NT2/D1 (cell line): Measurements from ENCODE around the gene ATP11C.

Experiments
- DNase-seq: peaks from one replicate; pipeline ENCODE4 v3.0.0-alpha.2; 2011; ENCODE audit warnings: low read depth, low spot score
- H3K27me3 ChIP-seq: 2 replicates; pipeline ENCODE4 v1.6.0; 2011; ENCODE audit warnings: mild to moderate bottlenecking; ENCODE audit not compliant: insufficient read length, insufficient read depth
- H3K36me3 ChIP-seq: 2 replicates; pipeline ENCODE4 v1.6.1; 2011; ENCODE audit warnings: mild to moderate bottlenecking, low read length, mixed read lengths; ENCODE audit not compliant: insufficient read depth, insufficient read length
- H3K4me1 ChIP-seq: 2 replicates; pipeline ENCODE4 v1.5.1; 2011; ENCODE audit not compliant: insufficient read depth, insufficient read length
- H3K4me3 ChIP-seq: 2 replicates; pipeline ENCODE4 v1.5.1; 2011; ENCODE audit warnings: low read depth; ENCODE audit not compliant: insufficient read length
- H3K9ac ChIP-seq: 2 replicates; pipeline ENCODE4 v1.6.0; 2011; ENCODE audit warnings: low read depth; ENCODE audit not compliant: insufficient read length
- H3K9me3 ChIP-seq: 2 replicates; pipeline ENCODE4 v1.5.1; 2011; ENCODE audit warnings: mild to moderate bottlenecking, low read length; ENCODE audit not compliant: insufficient read depth
- SUZ12 ChIP-seq: IDR thresholded peaks from 2 replicates; pipeline ENCODE4 v1.6.1; 2011; ENCODE audit not compliant: insufficient read length, insufficient read depth; ENCODE audit errors: extremely low read depth
- YY1 ChIP-seq: IDR thresholded peaks from 2 replicates; pipeline ENCODE4 v1.6.1; 2011; ENCODE audit not compliant: insufficient read length, insufficient read depth
- ZNF274 ChIP-seq: IDR thresholded peaks from 2 replicates; pipeline ENCODE4 v1.6.1; 2011; ENCODE audit warnings: mild to moderate bottlenecking, low read depth, low read length

Gene ATP11C

DNA sequence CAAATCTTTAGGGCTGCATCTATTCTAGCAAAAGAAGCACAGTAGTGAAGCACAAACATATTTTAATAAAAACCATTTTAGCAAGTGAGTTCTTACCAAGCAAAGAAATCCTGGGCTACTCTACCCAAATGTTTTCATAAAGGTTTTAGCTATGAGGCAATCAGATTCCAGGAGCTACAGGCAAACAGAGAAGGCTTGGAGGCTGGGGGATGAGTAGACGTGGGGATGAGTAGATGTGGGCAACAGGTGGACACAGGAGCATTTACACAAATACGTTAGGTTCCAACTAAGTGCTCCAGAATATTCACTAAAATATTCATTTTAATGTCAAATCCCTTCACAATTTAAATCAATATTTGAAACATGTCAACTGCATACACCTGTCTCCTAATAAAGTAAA is 34.5 kb downstream of the ATP11C start:
- TF ChIP-seq YY1 (no peak), ZNF274 (no peak), SUZ12 (no peak)
- H3K4me3 ChIP-seq: no peak overlapping the region
- H3K4me1 ChIP-seq: no peaks in the 10 kb centered on the region
- DNase-seq: no peak
- no peaks in the 10 kb centered on the region for H3K9me3 ChIP-seq
- H3K9ac ChIP-seq: no peak overlapping the region
- no peaks in the 10 kb centered on the region for H3K27me3 ChIP-seq
- H3K36me3 ChIP-seq: no peaks in the 10 kb centered on the region

DNA sequence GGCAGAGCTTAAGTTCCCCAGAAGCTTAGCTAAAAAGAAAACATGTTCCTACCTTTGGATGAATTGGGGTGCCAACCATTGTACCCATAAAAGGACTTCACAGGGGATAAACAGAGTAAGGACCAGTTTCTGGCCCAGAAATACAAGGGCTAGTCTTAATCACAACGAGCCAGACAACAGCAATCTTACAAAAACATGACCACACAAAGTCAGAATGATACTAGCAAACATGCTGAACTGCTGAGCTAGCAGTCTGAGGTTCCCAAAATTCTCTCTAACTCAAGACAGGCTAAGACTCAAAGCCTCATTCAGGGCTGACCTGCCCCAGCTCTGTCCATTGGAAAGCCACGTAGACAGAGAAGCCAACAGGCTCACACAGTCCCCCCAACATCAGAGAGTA is 40.3 kb downstream of the ATP11C start:
- H3K36me3 ChIP-seq: no peaks in the 10 kb centered on the region
- no peak for TF ChIP-seq YY1
- TF ChIP-seq SUZ12: no peak
- no peak for TF ChIP-seq ZNF274
- no peak for DNase-seq
- H3K4me1 ChIP-seq: no peaks in the 10 kb centered on the region
- H3K4me3 ChIP-seq: no peak overlapping the region
- no peaks in the 10 kb centered on the region for H3K9me3 ChIP-seq
- H3K27me3 ChIP-seq: no peaks in the 10 kb centered on the region
- H3K9ac ChIP-seq: no peak overlapping the region

DNA sequence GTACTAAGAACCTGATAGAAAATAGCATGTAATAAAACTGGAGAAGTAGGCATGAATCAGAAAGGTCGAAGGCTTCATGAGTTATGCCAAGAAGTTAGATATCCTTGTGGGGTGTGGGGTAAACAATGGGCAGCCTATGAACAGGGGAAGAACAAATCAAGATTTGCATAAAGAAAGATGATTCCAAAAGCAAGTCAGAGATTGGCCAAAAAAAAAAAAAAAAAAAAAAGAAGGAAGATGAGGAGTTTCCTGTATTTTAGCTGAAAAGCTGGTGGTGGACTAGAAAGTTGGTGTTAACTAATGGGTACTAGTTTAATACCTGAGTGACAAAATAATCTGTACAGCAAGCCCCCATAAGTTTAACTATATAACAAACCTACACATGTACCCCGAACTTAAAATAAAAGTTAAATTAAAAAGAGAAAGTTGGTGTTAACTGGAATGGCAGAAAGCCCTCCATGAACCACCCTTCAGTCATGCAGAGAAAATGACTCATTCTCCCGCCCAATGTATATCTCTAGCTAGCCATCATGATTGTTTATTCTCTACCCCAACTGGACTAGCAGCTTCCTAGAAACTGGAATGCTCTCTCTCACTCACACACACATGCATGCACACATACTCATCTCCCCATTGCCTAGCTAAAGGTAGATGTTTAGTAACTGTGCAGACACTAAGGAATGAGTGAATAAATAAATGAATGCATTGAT is 41.7 kb downstream of the ATP11C start:
- Histone ChIP-seq H3K9ac (no peak overlapping the region), H3K4me3 (no peak overlapping the region), H3K36me3 (no peaks in the 10 kb centered on the region), H3K4me1 (no peaks in the 10 kb centered on the region), H3K27me3 (no peaks in the 10 kb centered on the region), H3K9me3 (no peaks in the 10 kb centered on the region)
- no peak for DNase-seq
- no peak for TF ChIP-seq YY1
- no peak for TF ChIP-seq ZNF274
- TF ChIP-seq SUZ12: no peak

DNA sequence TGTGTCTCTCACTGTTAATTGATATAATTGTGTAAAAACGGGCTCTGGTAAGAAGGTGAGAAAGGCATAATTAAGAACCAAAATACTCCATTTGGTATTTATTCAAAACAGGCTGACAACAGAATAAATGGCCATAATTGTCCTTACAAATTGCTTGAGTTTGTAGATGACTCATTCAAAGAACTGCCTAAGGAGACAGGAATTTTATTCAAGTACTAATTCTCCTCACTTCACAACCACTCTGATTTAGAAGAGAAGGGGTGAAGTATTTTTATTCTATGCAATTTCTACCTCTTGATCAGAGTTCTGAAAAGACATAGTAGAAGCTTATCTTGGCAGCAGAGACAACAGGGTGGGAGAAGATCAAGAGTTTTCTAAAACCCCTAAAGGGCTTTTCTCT is 43.1 kb downstream of the ATP11C start:
- H3K9me3 ChIP-seq: no peaks in the 10 kb centered on the region
- no peak overlapping the region for H3K9ac ChIP-seq
- H3K27me3 ChIP-seq: no peaks in the 10 kb centered on the region
- no peaks in the 10 kb centered on the region for H3K36me3 ChIP-seq
- DNase-seq: no peak
- H3K4me3 ChIP-seq: no peak overlapping the region
- no peak for TF ChIP-seq SUZ12
- TF ChIP-seq ZNF274: no peak
- no peak for TF ChIP-seq YY1
- H3K4me1 ChIP-seq: no peaks in the 10 kb centered on the region

DNA sequence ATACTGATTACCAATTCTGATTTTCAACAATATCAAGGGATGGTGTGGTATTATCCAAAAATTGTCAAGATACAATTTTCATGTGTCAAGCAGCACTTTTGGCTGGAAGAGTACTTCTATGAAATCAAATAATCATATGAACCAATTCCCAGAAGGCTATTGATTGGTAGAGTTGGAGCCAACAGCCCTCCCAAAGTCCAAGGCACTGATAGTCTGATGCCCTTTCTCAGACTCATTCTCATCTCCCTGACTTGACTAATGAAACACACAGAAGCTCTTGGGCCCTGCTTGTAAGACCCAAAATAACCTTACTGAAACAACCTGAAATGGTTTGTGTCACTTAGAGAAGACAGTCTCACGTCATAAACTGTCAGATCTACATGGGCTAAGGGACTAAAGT is 48.9 kb downstream of the ATP11C start:
- Histone ChIP-seq H3K9me3 (no peaks in the 10 kb centered on the region), H3K36me3 (no peaks in the 10 kb centered on the region), H3K4me3 (no peak overlapping the region), H3K4me1 (no peaks in the 10 kb centered on the region), H3K27me3 (no peaks in the 10 kb centered on the region), H3K9ac (no peak overlapping the region)
- DNase-seq: no peak
- TF ChIP-seq SUZ12 (no peak), YY1 (no peak), ZNF274 (no peak)

DNA sequence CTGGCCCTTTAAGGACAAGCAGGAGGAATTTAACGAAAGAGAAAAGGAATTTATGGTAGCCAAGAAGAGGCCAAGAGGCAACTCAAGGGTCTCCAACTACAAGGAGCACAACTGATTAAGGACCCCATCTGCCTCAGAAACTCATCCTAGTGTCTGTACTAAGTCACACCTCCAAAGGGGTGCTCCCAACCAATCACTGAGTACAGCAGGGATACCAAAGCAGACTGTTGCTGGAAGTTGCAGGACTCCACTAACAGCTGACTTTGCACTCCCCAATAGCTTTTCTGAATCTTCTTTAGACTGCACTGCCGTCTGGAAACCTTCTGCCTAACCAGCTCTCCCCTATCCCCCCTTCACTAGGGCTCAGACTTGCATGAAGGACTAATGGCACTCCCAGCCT is 50.6 kb downstream of the ATP11C start:
- Histone ChIP-seq H3K4me1 (no peaks in the 10 kb centered on the region), H3K4me3 (no peak overlapping the region), H3K9ac (no peak overlapping the region), H3K9me3 (no peaks in the 10 kb centered on the region), H3K27me3 (no peaks in the 10 kb centered on the region), H3K36me3 (no peaks in the 10 kb centered on the region)
- DNase-seq: no peak
- TF ChIP-seq ZNF274: no peak
- TF ChIP-seq SUZ12: no peak
- no peak for TF ChIP-seq YY1

DNA sequence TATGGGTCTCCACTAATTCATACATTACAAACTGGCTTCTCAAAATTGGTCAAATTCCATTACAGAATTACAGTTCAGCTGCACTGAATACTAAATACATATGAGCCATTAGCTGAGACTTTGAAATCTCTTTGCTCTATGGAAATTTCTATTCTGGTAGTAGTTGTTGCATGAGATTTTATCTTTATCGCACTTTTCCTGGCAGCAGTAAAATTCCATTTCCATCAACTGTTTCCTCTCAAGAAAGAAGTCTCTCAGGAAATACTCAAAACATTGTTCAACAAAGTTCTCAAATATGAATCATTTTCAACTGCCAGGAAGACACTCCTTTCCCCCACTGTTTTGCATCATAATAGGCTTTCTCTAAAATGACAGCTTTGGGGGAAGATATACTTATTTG is 51.3 kb downstream of the ATP11C start:
- no peak for DNase-seq
- Histone ChIP-seq H3K4me1 (no peaks in the 10 kb centered on the region), H3K9ac (no peak overlapping the region), H3K9me3 (no peaks in the 10 kb centered on the region), H3K36me3 (no peaks in the 10 kb centered on the region), H3K4me3 (no peak overlapping the region), H3K27me3 (no peaks in the 10 kb centered on the region)
- TF ChIP-seq ZNF274 (no peak), SUZ12 (no peak), YY1 (no peak)

DNA sequence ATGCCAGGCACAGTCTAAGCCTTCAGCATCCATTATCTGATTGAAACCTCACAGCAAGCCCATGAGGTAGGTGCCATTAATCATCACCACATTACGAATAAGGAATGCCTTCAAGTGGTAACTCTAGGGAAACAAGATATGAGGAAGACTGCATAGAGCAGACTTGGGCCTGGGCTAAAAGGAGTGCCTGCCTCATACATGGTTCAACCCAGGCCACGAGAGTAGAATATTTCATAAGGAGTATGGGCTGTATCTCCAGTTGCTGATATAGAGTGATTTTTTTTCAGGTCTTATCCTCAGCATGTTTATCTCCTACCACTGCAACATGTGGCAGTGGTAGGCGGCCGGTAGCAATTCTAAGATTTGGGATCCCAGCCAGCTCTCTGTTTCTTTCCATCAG is 51.7 kb downstream of the ATP11C start:
- no peak overlapping the region for H3K9ac ChIP-seq
- H3K4me3 ChIP-seq: no peak overlapping the region
- H3K27me3 ChIP-seq: no peaks in the 10 kb centered on the region
- H3K4me1 ChIP-seq: no peaks in the 10 kb centered on the region
- no peaks in the 10 kb centered on the region for H3K9me3 ChIP-seq
- no peak for TF ChIP-seq ZNF274
- TF ChIP-seq YY1: no peak
- no peak for TF ChIP-seq SUZ12
- no peaks in the 10 kb centered on the region for H3K36me3 ChIP-seq
- no peak for DNase-seq
